KMS-11 (cell line): ENCODE results near the gene NCK2.

Experiments used
- H2AFZ ChIP-seq: fragments of 200-600 bp; sonication (generic); 2 replicates; pipeline ENCODE4 v1.6.1; 2016; ENCODE audit warnings: antibody characterized with exemption, mixed run types, low read depth
- H3K27ac ChIP-seq: fragments of 200-600 bp; sonication (generic); 2 replicates; pipeline ENCODE4 v1.6.1; 2016; ENCODE audit warnings: mild to moderate bottlenecking, mixed run types
- H3K27me3 ChIP-seq: fragments of 200-600 bp; sonication (generic); 2 replicates; pipeline ENCODE4 v1.6.1; 2017; ENCODE audit warnings: mild to moderate bottlenecking, low read depth, mixed run types, moderate library complexity; ENCODE audit not compliant: insufficient read depth
- H3K36me3 ChIP-seq: fragments of 200-600 bp; sonication (generic); 2 replicates; pipeline ENCODE4 v1.6.1; 2017; ENCODE audit warnings: mild to moderate bottlenecking, mixed run types; ENCODE audit not compliant: insufficient read depth
- H3K4me1 ChIP-seq: fragments of 200-600 bp; sonication (generic); 2 replicates; pipeline ENCODE4 v1.6.1; 2016; ENCODE audit warnings: mild to moderate bottlenecking, low read depth, mixed run types; ENCODE audit not compliant: poor library complexity, severe bottlenecking
- H3K4me2 ChIP-seq: fragments of 200-600 bp; sonication (generic); 2 replicates; pipeline ENCODE4 v1.7.0; 2016; ENCODE audit warnings: mild to moderate bottlenecking, mixed run types
- H3K4me3 ChIP-seq: fragments of 200-600 bp; sonication (generic); IDR thresholded peaks from 2 replicates; pipeline ENCODE4 v1.6.1; 2017; ENCODE audit warnings: low read depth, low read length, mixed read lengths; ENCODE audit not compliant: insufficient read depth
- H3K79me2 ChIP-seq: fragments of 200-600 bp; sonication (generic); 2 replicates; pipeline ENCODE4 v1.6.1; 2016; ENCODE audit warnings: low read depth, mixed run types; ENCODE audit not compliant: insufficient read depth
- H3K9ac ChIP-seq: fragments of 200-600 bp; sonication (generic); 2 replicates; pipeline ENCODE4 v1.6.1; 2016; ENCODE audit warnings: mild to moderate bottlenecking, mixed run types
- H4K20me1 ChIP-seq: fragments of 200-600 bp; sonication (generic); 2 replicates; pipeline ENCODE4 v1.6.1; 2016; ENCODE audit warnings: mild to moderate bottlenecking, mixed run types; ENCODE audit not compliant: insufficient read depth
- CTCF ChIP-seq: fragments of 200-600 bp; sonication (generic); conservative IDR thresholded peaks from 2 replicates; pipeline ENCODE4 v1.6.1; 2017; ENCODE audit warnings: low read depth, mild to moderate bottlenecking, antibody characterized with exemption, low read length, moderate library complexity, mixed read lengths

Gene NCK2

GRCh38 chr2:105761931-105762515, 17.3 kb downstream of the NCK2 start:
- no peak for TF ChIP-seq CTCF
- Histone ChIP-seq H3K27ac (no peak overlapping the region), H3K9ac (no peak overlapping the region), H3K27me3 (no peaks in the 10 kb centered on the region), H2AFZ (no peak overlapping the region), H3K4me1 (peaks cover 11% of the 10 kb centered on the region), H4K20me1 (0 out of 2 replicates have a peak, but pooled peaks cover 6% of the 10 kb centered on the region), H3K36me3 (no peaks in the 10 kb centered on the region), H3K4me3 (no peak overlapping the region), H3K79me2 (peaks cover 82% of the 10 kb centered on the region), H3K4me2 (no peak overlapping the region)

GRCh38 chr2:105763076-105763475, 18.4 kb downstream of the NCK2 start:
- peaks cover under 1% of the 10 kb centered on the region for H3K4me1 ChIP-seq
- H3K79me2 ChIP-seq: peaks cover 72% of the 10 kb centered on the region
- no peak overlapping the region for H3K27ac ChIP-seq
- no peak overlapping the region for H3K9ac ChIP-seq
- H3K4me3 ChIP-seq: no peak overlapping the region
- no peaks in the 10 kb centered on the region for H3K36me3 ChIP-seq
- 0 out of 2 replicates have a peak, but pooled peaks cover 6% of the 10 kb centered on the region for H4K20me1 ChIP-seq
- no peak for TF ChIP-seq CTCF
- no peak overlapping the region for H3K4me2 ChIP-seq
- H2AFZ ChIP-seq: no peak overlapping the region
- H3K27me3 ChIP-seq: no peaks in the 10 kb centered on the region

GRCh38 chr2:105764059-105764458, 19.3 kb downstream of the NCK2 start:
- H3K36me3 ChIP-seq: no peaks in the 10 kb centered on the region
- 0 out of 2 replicates have a peak, but pooled peaks cover 6% of the 10 kb centered on the region for H4K20me1 ChIP-seq
- H3K27me3 ChIP-seq: no peaks in the 10 kb centered on the region
- H3K4me3 ChIP-seq: no peak overlapping the region
- peaks cover 63% of the 10 kb centered on the region for H3K79me2 ChIP-seq
- H2AFZ ChIP-seq: no peak overlapping the region
- no peak overlapping the region for H3K27ac ChIP-seq
- no peak for TF ChIP-seq CTCF
- H3K4me2 ChIP-seq: no peak overlapping the region
- no peak overlapping the region for H3K9ac ChIP-seq
- no peaks in the 10 kb centered on the region for H3K4me1 ChIP-seq

GRCh38 chr2:105765415-105766299, 20.9 kb downstream of the NCK2 start:
- H4K20me1 ChIP-seq: 0 out of 2 replicates have a peak, but pooled peaks cover 6% of the 10 kb centered on the region
- H3K36me3 ChIP-seq: no peaks in the 10 kb centered on the region
- no peaks in the 10 kb centered on the region for H3K27me3 ChIP-seq
- no peak overlapping the region for H3K4me2 ChIP-seq
- H2AFZ ChIP-seq: no peak overlapping the region
- H3K4me3 ChIP-seq: no peak overlapping the region
- H3K9ac ChIP-seq: no peak overlapping the region
- no peak for TF ChIP-seq CTCF
- H3K79me2 ChIP-seq: peaks cover 65% of the 10 kb centered on the region; the same call in 1 of the 2 replicates
- no peaks in the 10 kb centered on the region for H3K4me1 ChIP-seq
- no peak overlapping the region for H3K27ac ChIP-seq
